ENCODE results near the gene NDUFV3.
"Not testable (repeated sequence)": the region's sequence is repeated elsewhere in the genome, so short reads cannot be mapped to it uniquely, and the experiment has no call there.

NDUFV3 gene

DNA sequence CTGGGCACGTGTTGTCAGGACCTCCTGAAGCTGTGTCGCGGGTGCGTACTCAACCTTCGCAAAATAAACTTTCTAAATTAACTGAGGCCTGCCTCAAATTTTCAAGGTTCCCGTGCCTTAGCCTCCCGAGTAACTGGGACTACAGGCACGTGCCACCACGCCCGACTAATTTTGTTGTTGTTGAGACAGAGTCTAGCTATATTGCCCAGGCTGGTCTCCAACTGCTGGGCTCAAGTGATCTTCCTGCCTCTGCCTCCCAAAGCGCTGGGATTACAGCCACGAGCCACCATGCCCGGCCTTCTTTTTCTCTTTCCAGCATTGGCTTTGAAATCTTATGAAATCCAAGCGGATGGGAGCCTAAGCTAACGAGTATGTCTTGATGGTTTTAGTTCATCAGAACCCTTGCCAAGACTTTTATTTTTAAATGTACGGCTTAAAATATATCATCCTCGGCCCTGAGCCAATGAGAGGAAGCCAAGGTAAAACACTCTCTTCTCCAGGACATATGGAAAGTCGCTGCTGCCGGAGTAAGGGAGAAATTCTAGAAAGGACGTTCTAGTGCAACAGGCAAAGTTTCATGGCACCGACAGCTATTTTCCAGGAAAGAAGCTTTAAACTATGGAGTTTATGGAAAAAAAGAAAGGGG, 45.0 kb downstream of the NDUFV3 start:
- DNase-seq, result no peak

- not testable (repeated sequence) for DNase-seq
Observed at GRCh38 chr21:42938606-42938995, 45.5 kb downstream of the NDUFV3 start.

GRCh38 chr21:42939582-42940413, 46.7 kb downstream of the NDUFV3 start:
- peak; percentile 40 for DNase-seq

- DNase-seq, result no peak
Observed at GRCh38 chr21:42941696-42942085, 48.6 kb downstream of the NDUFV3 start.

DNA sequence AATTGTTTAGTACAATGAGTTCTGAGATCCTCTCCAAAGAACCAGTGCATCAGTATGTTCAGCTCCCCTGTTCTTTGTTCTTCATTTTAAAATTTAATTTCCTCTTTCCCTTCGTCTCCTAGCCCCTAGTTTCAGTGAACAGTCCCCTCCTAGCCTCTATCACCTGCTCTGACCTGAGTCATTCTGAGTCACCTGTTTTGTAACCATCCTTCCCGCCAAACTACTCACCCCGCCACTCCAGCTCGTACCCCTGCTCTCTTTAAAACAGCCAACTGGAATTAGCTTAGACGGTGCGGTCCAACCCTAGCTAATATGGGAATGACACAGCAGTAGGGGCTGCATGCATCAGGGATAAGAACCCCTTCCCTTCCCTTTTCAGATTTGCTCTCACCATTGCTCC, 49.1 kb downstream of the NDUFV3 start:
- no peak for DNase-seq

GRCh38 chr21:42949094-42949755, 56.1 kb downstream of the NDUFV3 start:
- not testable (repeated sequence) for DNase-seq

- DNase-seq, result not testable (repeated sequence)
Observed at GRCh38 chr21:42951193-42951592, 58.1 kb downstream of the NDUFV3 start.

DNA sequence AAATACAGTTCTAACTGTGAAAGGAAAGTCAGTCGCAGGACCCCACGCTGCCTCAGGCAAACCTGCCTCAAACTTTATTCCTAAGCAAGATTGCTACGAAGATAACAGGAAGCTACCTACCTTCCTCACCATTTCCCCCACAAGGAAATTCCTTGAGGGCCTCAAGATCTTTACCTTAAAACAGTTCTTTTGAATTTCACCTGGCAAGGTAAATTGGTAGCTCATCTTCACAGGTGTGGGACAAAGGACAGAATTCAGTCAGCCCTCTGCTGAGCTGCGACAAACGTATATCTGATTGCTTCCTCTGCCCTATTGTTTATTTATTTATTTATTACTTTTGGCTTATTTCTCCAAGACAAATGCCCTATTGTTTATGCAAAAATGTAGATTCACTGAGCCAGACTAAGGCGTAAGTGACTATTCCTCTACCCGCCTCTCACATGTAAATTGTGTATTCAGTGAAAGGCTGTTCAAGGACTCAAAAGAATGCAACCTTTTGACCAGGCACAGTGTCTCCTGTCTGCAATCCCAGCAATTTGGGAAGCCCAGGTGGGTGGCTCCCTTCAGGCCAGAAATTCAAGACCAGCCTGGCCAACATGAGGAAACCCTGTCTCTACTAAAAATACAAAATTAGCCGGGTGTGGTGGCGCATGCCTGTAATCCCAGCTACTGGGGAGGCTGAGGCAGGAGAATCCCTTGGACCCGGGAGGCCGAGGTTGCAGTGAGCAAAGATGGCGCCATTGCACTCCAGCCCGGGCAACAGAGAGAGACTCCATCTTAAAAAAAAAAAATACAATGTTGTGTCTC, 63.9 kb downstream of the NDUFV3 start:
- DNase-seq, result no peak

DNA sequence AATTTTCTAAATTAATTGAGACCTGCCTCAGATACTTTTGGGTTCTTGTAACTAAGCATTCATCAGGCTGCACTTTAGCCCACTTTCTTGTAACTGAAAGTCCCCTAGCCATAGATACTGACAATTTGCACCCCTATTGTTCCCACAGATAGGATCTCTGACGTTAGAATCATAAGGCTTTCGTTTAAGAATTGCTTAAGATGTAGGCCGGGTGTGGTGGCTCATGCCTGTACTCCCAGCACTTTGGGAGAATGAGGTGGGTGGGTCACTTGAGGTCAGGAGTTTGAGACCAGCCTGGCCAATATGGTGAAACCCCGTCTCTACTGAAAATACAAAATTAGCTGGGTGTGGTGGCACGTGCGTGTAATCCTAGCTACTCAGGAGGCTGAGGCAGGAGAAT, 65.0 kb downstream of the NDUFV3 start:
- not testable (repeated sequence) for DNase-seq

- DNase-seq, result no peak
Observed at GRCh38 chr21:42959728-42960127, 66.6 kb downstream of the NDUFV3 start.

- DNase-seq, result no peak
Observed at GRCh38 chr21:42962380-42963007, 69.4 kb downstream of the NDUFV3 start.

Measured in DMS 273 treated with DMSO at 0.1 percent for 48 hours (cell line).